Memory B cell (primary cell): Measurements from ENCODE around the gene COL23A1.
"Not testable (repeated sequence)": the region's sequence is repeated elsewhere in the genome, so short reads cannot be mapped to it uniquely, and the experiment has no call there.

Experiments used
- ATAC-seq: fragments of 150-1000 bp; cut with Tn5 transposase; 2 replicates; pipeline ENCODE4 v1.10.0; 2021; ENCODE audit warnings: low read depth, mild to moderate bottlenecking, moderate library complexity
- DNase-seq, 2 donors: peaks; one replicate each; pipeline ENCODE4 v3.0.0; 2022; ENCODE audit warnings: low spot score in 2 of 2
- H3K27ac Mint-ChIP-seq: one replicate; pipeline ENCODE4 v1.8.0; 2022; ENCODE audit warnings: mild to moderate bottlenecking, moderate library complexity, mixed read lengths
- H3K27me3 Mint-ChIP-seq: one replicate; pipeline ENCODE4 v1.8.0; 2022; ENCODE audit warnings: mixed read lengths
- H3K36me3 Mint-ChIP-seq: one replicate; pipeline ENCODE4 v1.8.0; 2022; ENCODE audit warnings: mild to moderate bottlenecking, mixed read lengths
- H3K4me1 Mint-ChIP-seq: one replicate; pipeline ENCODE4 v1.8.0; 2022; ENCODE audit warnings: mixed read lengths
- H3K4me3 Mint-ChIP-seq: one replicate; pipeline ENCODE4 v1.8.0; 2022; ENCODE audit warnings: mild to moderate bottlenecking, moderate library complexity, mixed read lengths
- H3K9me3 Mint-ChIP-seq: one replicate; pipeline ENCODE4 v1.8.0; 2022; ENCODE audit warnings: mixed read lengths

Gene COL23A1

DNA sequence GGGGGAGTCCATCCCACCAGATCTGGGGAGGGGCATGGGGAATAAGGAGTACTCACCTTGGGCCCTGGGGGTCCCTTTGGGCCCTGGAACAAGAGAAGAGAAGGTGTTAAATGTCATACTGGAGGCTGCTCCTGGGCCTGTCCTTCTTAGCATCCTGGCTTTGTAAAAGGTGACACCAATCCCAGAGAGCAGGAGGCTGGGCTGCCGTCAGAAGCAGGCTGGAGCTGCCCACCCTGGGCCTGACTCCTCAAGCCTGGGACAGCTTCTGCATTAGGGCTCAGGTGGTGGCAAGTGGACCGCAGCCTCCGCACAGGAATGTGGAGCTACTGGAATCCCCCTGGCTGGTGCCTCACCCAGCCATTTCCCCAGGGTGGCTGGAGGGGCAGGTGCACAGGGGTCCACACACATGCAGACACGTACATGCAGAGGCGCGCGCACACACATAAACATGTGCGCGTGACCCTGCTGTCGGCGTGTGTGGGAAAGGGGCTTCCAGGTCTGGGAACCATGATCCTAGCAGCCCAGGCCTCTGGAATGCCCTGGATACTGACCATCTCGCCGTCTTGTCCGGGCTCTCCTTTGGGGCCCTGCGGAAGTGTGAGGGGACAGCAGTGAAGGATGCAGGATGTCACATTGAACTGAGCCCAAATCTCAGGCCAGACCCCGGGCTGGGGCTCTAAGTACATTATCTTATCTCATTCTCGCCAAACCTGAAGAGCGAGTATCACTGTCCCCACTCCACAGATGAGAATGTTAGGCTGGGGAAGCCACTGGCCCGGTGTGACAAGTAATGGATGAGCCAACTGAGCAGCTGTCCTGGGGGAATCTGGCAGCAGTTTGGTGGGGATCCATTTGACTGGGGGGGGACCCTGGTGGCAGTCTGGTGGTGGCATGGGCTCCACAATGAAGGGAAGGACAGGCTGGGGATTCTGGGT, 328.3 kb downstream of the COL23A1 start:
- Mint-ChIP-seq H3K4me1 (peaks cover 2% of the 10 kb centered on the region), H3K27ac (no peak overlapping the region), H3K9me3 (no peaks in the 10 kb centered on the region), H3K36me3 (peaks cover 1% of the 10 kb centered on the region), H3K27me3 (peaks cover 3% of the 10 kb centered on the region), H3K4me3 (no peak overlapping the region)
- DNase-seq = no peak
- ATAC-seq = no peak

DNA sequence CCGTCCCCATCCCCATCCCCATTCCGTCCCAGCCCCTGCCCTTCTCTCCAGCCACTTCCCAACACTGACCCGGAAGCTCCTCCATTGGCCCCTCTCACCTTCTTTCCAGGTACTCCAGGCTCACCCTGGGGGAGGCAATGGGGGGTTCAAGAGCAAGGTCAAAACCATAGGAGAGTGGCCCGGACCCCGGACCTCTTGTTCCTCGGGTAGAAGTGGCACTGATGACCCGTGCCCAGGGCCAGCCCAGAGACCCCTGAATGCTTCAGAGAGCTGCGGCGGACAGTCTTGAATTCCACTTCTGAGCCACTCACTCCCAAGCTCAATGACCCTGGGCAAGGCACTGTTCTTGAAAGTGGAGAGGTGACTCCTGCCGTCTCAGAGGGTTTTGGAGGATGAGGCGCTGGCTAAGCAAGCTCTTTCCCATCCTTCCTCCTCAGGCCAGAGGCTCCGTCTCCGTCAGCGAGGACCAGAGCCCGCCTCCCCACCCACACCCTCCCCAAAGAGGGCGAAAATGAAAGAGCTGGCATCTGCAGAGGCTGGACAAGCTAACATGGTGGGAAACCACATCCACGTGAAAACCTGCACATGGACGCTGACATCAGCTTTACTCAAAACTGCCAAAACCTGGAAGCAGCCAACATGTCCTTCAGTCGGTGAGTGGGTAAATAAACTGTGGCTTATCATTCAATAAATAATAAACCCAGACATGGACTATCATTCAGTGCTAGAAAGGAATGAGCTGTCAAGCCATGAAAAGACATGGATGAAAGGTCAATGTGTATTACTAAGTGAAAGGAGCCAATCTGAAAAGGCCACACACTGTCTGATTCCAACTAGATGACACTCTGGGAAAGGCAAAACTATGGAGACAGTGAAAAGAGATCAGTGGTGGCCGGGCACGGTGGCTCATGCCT, 330.3 kb downstream of the COL23A1 start:
- ATAC-seq (no peak), DNase-seq (no peak)
- Mint-ChIP-seq H3K4me3 (no peak overlapping the region), H3K36me3 (peaks cover 1% of the 10 kb centered on the region), H3K9me3 (no peaks in the 10 kb centered on the region), H3K4me1 (peaks cover 2% of the 10 kb centered on the region), H3K27me3 (peaks cover 3% of the 10 kb centered on the region), H3K27ac (no peak overlapping the region)

DNA sequence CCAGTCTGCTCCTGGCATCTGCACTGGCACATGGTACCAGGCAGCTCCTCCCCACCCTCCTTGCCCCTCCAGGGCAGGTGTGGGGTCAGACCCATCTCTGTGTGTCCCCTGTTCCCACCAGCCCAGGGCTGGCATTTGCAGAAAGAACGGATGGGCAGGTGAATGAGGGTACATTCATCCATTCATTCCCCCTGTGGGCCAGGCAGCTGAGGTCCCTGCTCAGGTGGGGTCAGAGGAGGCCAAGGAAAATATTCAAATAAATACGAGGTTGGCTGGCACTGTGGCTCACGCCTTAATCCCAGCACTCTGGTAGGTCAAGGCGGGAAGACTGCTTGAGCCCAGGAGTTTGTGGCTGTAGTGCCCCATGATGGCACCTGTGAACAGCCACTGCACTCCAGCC, 332.5 kb downstream of the COL23A1 start:
- no peak for DNase-seq
- Mint-ChIP-seq H3K9me3 (no peaks in the 10 kb centered on the region), H3K4me3 (no peak overlapping the region), H3K4me1 (peaks cover 5% of the 10 kb centered on the region), H3K36me3 (peaks cover 1% of the 10 kb centered on the region), H3K27me3 (peaks cover 3% of the 10 kb centered on the region), H3K27ac (no peak overlapping the region)
- no peak for ATAC-seq

DNA sequence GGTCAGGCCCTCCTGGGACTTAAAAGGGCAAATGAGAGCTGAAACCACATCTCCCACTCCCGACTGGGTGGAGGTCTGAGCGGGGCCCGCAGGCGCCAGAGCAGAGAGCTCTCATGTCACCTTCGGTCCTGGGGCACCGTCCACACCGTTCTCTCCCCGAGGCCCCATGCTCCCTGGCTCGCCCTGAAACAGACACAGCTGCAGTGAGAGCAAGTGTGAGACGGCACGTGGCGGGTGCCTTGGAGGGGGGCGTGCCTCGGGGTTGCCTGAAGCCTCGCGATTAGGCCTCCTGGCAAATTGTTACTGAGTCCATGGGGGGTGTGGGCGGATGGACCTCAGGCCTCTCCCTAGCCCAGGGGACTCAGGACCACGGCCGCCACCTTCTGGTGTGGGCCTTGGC, 333.4 kb downstream of the COL23A1 start:
- Mint-ChIP-seq H3K9me3 (no peaks in the 10 kb centered on the region), H3K36me3 (peaks cover 1% of the 10 kb centered on the region), H3K27me3 (peaks cover 3% of the 10 kb centered on the region), H3K4me1 (peaks cover 8% of the 10 kb centered on the region), H3K27ac (no peak overlapping the region), H3K4me3 (no peak overlapping the region)
- DNase-seq (no peak), ATAC-seq (no peak)

DNA sequence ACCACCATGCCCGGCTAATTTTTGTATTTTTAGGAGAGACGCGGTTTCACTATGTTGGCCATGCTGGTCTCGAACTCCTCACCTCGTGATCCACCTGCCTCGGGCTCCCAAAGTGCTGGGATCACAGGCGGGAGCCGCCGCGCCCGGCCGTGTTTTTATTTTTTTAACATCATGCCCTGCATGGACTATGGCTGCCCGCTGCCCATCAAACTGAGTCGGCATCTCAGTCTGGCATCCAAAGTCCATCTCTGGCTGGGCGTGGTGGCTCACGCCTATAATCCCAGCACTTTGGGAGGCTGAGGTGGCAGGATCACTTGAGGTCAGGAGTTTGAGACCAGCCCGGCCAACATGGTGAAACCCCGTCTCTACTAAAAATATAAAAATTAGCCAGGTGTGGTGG, 336.6 kb downstream of the COL23A1 start:
- H3K4me3 Mint-ChIP-seq, H3K27ac Mint-ChIP-seq, H3K36me3 Mint-ChIP-seq, H3K27me3 Mint-ChIP-seq, H3K9me3 Mint-ChIP-seq, DNase-seq, ATAC-seq: not testable (repeated sequence)
- peaks cover 16% of the 10 kb centered on the region for H3K4me1 Mint-ChIP-seq

DNA sequence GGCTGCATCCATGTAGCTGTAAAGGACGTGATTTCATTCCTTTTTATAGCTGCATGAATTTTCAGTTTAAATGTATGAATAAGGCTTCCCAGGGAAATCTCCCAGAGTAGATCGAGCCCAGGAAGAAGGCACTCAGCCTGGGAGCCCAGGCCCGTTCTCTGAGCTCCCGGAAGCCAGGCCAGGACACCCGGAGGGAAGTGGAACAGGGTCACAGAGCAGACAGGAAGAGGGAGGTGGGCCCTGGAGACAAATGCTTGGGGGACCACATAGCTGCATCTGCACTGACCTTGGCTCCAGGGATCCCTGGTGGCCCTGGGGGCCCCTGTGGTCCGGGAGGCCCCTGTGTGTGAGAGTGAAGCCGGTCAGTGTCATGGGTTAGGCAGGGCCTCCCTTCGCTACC, 337.9 kb downstream of the COL23A1 start:
- DNase-seq (no peak), ATAC-seq (no peak)
- Mint-ChIP-seq H3K27ac (no peak overlapping the region), H3K27me3 (no peaks in the 10 kb centered on the region), H3K4me1 (peaks cover 16% of the 10 kb centered on the region), H3K4me3 (no peak overlapping the region), H3K36me3 (no peaks in the 10 kb centered on the region), H3K9me3 (no peaks in the 10 kb centered on the region)

DNA sequence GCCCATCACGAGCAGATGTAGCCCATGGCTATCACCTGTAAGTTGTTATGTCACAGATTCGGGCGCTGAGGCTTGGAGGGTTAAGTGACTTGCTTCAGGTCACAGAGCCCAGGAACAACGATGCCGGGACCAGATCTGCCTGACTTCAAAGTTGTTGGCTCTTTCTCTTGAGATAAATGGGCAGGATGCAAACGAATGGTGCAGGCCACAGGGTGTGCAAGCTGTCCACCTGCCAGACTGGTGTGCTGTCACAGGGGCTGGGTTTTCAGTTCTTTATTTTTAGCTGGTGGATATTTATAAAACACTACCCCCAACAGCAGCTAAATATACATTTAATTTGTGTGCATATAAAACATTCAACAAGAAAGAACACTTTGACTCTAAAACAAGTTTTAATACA, 339.9 kb downstream of the COL23A1 start:
- no peak overlapping the region for H3K4me3 Mint-ChIP-seq
- no peaks in the 10 kb centered on the region for H3K36me3 Mint-ChIP-seq
- H3K9me3 Mint-ChIP-seq = no peaks in the 10 kb centered on the region

DNA sequence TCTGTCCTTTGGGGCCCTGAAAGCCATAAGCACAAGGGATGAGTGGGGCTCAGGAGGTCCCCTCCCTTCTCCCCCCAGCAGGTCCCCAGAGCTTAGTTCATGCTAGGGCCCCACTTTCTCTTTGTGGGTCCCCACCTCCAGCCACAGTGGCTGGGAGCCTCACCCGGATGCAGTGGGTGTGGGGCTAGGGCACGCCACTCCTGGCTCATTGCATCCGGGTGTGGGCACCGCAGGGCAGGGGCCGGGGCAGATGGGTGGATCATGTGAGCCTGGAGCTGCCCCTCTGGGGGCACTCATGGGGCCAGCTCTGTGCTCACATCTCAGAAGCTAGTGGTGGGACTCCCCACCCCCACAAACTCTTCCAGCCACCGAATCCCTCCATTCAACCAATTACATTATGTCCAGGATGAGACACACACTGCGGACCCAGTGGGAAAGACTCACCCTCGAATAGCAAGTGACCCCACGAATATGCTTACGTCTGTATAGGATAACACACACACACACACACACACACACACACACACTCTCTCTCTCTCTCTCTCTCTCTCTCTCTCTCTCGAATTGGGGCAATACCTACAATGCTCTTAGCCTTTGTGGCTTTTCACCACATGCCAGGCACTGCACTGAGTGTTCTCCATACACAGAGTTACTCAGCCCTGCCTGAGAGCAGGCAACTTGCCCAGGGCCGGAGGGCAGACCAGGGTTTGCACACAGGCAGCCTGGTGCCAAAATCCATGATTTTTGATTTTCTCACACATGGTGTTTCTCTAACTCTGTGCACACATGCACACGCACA, 340.8 kb downstream of the COL23A1 start:
- H3K4me1 Mint-ChIP-seq = peaks cover 19% of the 10 kb centered on the region
- peak overlapping the region; percentile 49 for H3K4me3 Mint-ChIP-seq
- H3K27me3 Mint-ChIP-seq = no peaks in the 10 kb centered on the region
- peak; percentile 70 for ATAC-seq
- no peaks in the 10 kb centered on the region for H3K36me3 Mint-ChIP-seq
- DNase-seq = no peak
- no peak overlapping the region for H3K27ac Mint-ChIP-seq
- H3K9me3 Mint-ChIP-seq = no peaks in the 10 kb centered on the region

More for the DNA sequence above, 339.9 kb downstream of the COL23A1 start:
- no peak for ATAC-seq
- Mint-ChIP-seq H3K27me3 (no peaks in the 10 kb centered on the region), H3K4me1 (peaks cover 19% of the 10 kb centered on the region), H3K27ac (no peak overlapping the region)
- no peak for DNase-seq

DNA sequence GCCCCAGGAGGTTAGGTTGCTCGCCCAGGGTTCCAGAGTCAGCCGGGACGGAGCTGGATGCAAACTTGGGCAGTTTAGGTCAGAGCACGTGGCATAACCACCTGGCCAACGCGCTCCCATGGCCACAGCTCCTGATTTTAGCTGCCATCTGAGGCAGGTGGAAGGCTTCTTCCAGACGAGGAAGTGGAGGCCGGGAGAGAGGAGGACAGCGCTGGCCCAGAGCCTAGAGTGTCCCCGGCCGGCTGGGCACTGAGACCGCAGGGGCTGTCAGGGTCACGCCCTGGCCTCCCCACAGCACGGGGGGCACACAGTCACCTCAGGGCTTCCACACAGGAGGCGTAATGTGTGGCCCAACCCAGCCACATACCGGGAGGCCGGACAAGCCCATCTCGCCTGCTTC, 341.4 kb downstream of the COL23A1 start:
- ATAC-seq = no peak
- Mint-ChIP-seq H3K4me3 (peak overlapping the region; percentile 49), H3K4me1 (peaks cover 17% of the 10 kb centered on the region), H3K27me3 (no peaks in the 10 kb centered on the region), H3K36me3 (no peaks in the 10 kb centered on the region), H3K9me3 (no peaks in the 10 kb centered on the region), H3K27ac (no peak overlapping the region)
- DNase-seq = no peak

DNA sequence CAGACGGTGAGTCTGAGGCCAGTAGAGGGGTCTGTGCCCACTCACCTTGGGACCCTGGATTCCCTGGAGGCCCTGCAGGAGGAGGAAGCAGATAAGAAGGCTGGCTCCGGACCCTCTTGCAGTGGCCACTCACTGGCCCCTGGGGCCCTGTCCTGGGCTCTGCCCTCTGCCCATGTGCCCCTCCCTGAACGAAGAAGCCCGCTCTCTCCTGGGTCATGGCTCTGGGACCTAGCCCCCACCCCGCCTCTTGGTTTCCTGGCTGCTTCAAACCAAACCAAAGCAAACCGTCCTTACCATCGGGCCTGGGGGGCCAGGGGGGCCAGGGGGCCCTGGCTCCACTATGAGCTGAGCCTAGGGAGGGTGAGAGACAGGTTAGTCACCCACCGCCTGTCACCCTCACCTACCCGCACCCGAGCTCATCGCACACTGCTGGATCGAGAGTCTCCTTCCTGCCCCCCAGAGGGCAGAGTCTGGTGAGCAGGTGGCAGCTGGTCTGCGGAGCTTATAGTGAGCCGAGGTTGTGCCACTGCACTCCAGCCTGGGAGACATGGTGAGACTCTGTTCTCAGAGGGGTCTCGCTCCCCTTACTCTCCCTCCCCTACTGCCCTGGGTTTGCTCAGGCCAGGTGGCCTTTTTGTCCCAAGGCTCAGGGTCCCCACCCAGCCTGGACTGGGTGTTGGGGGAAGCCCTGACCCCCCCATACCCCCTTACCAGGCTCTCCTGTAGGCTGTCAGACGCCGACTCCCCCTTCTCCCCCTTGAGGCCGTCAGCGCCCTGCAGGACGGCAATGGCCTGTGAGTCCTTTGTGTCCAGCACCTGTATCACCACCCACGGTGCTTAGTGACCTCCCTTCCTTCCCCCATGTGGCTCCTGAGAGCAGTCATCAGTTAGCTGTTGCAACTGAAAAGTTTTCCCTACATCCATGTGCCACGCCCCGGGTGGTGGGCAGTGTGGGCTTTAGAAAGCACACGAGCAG, 342.4 kb downstream of the COL23A1 start:
- Mint-ChIP-seq H3K27me3 (no peaks in the 10 kb centered on the region), H3K4me1 (peaks cover 17% of the 10 kb centered on the region), H3K27ac (no peak overlapping the region), H3K36me3 (no peaks in the 10 kb centered on the region), H3K9me3 (no peaks in the 10 kb centered on the region), H3K4me3 (no peak overlapping the region)
- ATAC-seq (peak; percentile 27), DNase-seq (no peak)

DNA sequence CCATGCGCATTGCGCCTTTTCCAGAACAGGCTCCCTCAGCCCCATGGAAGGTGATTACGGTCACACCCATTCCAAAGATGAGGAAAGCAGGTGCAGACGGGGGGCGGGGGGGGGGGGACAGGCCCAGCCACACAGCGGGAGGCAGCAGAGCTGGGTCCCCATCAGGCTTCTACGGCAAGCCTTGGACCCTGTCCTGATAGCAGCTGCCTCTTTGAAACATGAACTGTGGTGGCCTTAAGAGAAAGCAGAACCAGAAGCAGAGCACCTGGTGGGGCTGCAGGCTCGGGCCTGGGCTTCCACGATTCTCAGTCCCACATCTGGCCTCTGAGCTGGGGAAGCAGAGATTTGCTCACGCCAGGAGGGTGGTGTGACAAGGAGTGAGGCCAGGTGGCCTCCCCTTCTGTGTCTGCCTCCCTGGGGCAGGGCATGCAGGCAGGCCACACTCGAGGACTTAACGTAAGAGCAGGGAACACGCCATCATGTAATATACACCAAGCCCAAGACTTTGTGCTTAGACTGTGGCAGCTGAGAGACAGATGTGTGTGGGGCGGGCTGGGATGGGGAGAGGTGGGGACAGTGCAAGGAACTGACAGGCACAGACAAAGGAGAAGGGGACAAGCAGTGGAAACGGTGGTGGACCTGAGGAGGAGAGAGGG, 343.4 kb downstream of the COL23A1 start:
- Mint-ChIP-seq H3K36me3 (no peaks in the 10 kb centered on the region), H3K9me3 (no peaks in the 10 kb centered on the region), H3K4me3 (no peak overlapping the region), H3K27ac (no peak overlapping the region), H3K4me1 (peaks cover 17% of the 10 kb centered on the region), H3K27me3 (no peaks in the 10 kb centered on the region)
- ATAC-seq = no peak
- no peak for DNase-seq

DNA sequence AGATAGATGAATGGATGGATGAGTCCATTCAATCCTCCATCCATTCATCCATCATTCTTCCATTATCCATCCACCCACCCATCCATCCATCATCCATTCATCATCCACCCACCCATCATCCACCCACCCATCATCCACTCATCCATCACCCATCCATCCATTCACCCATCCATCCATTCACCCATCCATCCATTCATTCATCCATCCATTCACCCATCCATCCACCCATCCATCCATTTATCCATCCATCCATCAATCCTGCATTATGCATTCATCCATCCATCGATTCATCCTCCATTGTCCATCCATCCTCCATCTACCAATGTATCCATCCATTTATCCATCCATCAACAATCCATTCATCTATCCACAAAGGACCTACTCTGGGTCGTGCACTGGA, 344.8 kb downstream of the COL23A1 start:
- no peak overlapping the region for H3K27ac Mint-ChIP-seq

More for the DNA sequence above, 344.8 kb downstream of the COL23A1 start:
- no peak for DNase-seq
- Mint-ChIP-seq H3K4me1 (peaks cover 26% of the 10 kb centered on the region), H3K36me3 (no peaks in the 10 kb centered on the region), H3K9me3 (no peaks in the 10 kb centered on the region), H3K4me3 (no peak overlapping the region), H3K27me3 (no peaks in the 10 kb centered on the region)
- ATAC-seq = no peak
